Measurements from ENCODE around the gene MKNK2.

Gene MKNK2

GRCh38 chr19:2021453-2022140 lies 29.4 kb downstream of the MKNK2 start:
- no peak for DNase-seq

GRCh38 chr19:2018752-2019151 lies 32.3 kb downstream of the MKNK2 start:
- DNase-seq = no peak

GRCh38 chr19:2016041-2016807 lies 34.8 kb downstream of the MKNK2 start:
- peak; percentile 39 to 59 for DNase-seq

DNA sequence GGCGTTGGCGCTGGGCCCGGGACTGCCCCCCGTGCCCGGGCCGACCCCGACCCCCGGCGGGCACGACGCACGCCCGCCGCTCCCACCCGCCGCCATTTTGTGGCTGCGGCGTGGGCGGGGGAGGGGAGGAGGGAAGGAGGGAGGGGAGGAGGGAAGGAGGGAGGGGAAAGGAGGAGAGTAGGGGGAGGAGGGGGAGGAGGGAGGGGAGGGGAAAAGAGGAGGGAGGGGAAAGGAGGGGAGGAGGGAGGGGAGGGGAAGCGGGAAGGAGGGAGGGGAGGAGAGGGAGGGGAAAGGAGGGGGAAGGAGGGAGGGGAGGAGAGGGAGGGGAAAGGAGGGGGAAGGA lies 35.5 kb downstream of the MKNK2 start, which contains the start of gene BTBD2:
Gene BTBD2, minus strand, starts transcription at position 107 of the 343 bp plus-strand sequence. Its CDS starts 11 bp downstream, at position 96.
- DNase-seq = peak; percentile 14 to 26

DNA sequence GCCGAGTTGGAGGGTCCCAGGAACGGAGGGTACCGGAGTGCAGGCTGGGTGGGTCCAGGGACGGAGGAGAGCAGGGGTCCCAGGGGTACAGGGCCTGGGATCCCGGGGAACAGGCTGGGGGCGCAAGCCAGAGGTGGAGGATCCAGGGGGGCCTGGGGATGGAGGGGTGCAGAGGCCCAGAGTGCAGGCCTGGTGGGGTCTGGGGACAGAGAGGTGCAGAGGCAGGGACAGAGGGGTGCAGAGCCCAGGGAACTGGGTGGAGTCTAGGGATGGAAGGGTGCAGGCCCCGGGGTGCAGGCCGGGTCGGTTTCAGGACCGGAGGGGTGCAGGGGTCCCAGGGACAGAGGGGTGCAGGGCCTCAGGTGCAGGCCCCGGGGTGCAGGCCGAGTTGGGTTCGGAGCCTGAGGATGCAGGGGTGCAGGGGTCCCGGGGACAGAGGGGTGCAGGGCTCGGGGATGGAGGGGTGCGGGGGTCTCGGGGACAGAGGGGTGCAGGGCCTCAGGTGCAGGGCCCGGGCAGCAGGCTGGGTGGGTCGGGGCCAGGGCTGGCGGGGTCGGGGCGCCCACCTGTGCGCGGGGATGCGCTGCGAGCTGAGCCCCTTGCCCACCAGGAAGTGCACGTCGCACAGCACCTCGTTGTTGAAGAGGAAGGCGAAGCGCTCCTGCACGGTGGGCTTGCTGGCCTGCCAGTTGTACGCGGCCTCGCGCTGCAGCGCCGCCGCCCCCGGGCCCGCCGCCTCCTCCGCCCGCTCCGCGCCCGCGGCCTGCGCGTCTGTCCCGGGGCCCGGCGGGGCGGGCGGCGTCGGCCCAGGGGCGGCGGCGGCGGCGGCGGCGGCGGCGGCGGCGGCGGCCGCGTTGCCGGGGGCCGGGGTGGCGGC lies 36.1 kb downstream of the MKNK2 start:
- DNase-seq = no peak

DNA sequence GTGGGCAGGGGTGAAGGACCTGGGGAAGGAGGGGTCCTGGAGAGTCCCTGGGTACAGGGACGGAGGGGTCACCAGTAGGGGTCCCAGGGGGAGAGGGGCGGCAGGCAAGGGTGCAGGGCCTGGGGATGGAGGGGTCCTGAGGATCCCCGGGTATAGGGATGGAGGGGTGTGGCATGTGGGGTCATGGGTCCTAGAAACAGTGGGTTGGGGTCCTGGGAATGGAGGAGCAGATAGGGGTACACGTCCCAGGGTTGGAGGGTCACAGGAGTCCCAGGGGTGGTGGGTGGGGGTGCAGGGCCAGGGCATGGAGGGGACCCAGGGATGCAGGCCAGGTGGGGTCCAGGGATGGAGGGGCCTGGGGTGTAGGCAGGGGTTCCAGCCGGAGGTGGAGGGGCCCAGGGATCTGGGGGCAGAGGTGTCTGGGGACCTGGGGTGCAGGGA lies 36.9 kb downstream of the MKNK2 start:
- no peak for DNase-seq

- no peak for DNase-seq
Measured at GRCh38 chr19:2013683-2013961, 37.4 kb downstream of the MKNK2 start.

DNA sequence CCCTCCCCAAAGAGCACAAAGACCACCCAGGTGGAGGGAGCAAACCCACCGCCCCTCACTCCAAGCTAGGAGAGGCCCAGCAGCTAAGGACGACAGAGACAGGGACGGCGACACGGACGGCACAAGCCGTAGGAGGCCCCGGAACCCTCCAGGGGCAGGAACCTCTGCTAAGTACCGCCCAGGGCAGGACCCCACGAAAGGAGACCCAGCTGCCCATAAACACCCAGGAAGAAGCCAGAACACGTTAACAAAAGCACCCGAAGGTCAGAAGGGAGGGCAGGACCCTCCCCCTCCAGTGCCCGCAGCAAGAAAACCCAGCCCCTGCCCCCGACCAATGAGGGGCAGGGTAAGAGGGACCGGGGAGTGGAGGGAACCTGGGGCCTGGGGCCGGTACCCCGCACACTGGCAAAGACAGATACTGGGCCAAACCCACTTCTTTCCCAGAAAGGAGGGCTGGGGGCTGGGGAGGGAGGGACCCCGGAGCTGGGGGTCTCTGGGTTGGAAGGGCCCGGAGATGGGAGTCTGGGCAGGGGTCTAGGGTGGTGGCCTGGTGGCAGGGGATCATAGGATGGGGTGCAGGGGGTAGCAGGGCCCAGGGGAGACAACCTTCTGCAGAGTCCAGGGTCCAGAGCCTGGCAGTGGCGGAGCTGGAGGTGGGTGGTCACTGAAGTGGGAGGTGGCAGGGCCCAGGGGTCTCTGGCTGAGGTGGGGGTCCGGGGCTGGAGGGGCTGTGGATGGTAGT lies 37.9 kb downstream of the MKNK2 start:
- DNase-seq = no peak

GRCh38 chr19:2011169-2011568 lies 39.9 kb downstream of the MKNK2 start:
- DNase-seq = no peak

GRCh38 chr19:2010135-2010668 lies 40.8 kb downstream of the MKNK2 start:
- DNase-seq = no peak

GRCh38 chr19:2003874-2004273 lies 47.2 kb downstream of the MKNK2 start:
- no peak for DNase-seq

GRCh38 chr19:1999856-2000515 lies 51.1 kb downstream of the MKNK2 start:
- no peak for DNase-seq

GRCh38 chr19:1998712-1999708 lies 52.0 kb downstream of the MKNK2 start:
- no peak for DNase-seq

- DNase-seq = no peak
Measured at GRCh38 chr19:1997353-1998233, 53.5 kb downstream of the MKNK2 start.

DNA sequence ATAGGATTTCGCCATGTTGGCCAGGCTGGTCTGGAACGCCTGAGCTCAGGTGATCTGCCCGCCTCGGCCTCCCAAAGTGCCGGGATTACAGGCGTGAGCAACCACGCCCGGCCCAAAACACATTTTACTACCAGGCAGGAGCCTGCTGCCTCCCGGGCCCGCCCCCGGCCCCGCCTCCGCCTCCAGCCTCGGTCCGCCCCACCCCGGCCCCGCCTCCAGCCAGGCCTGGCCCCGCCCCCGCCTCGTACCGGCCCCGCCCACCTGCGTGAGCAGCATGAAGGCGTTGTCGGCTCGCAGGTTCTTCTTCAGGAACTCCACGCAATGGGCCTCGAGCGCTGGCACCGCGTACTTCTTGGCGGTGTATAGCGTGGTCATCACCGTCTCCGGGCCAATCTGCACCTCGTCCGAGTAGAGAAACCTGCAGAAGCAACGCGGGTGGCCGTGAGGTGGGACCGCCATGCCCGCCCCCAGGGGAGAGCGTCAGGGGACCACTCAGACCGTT lies 58.2 kb downstream of the MKNK2 start:
- DNase-seq = no peak

DNA sequence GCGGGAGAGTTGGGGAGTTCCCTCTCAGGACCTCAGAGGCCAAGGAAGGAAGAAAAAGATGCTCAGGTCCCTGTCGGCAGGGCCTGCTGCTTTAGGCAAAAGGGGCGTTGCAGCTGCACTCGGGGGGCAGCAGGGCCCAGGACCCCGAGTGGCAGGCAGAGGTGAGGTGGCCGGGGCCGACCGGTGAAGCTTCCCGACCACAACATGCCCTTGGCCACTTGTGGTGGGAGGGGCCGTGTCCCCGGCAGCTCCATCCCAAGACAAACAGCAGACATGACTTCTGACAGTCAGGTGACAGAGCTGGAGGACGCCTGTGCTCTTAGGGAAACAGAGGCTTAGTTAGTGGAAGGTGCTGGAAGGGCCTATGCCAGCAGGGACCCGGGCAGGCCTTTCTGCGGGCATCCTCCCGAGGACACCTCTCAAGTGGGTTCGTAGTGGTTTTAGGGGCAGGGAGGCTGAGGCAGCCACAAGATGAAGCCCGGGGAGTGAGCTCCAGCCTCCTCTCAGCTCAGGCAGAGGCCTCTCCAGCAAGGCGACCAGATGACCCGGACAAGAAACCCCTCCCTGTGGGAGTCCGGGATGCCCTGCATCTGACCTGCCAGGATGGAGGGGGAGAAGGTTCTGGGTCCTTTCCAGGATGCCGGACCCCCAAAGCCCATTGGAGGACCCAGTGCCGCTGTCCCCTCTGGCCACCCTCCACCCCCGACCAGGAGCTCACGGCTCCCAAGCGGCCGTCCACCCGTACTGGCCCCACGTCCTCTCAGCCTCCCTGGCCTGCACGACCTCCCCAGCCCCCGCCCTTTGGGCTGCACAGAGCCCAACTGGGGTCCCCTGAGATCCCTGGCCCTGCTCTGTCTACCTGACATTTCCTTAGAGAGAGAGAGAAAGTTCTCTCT lies 59.8 kb downstream of the MKNK2 start:
- DNase-seq = no peak

DNA sequence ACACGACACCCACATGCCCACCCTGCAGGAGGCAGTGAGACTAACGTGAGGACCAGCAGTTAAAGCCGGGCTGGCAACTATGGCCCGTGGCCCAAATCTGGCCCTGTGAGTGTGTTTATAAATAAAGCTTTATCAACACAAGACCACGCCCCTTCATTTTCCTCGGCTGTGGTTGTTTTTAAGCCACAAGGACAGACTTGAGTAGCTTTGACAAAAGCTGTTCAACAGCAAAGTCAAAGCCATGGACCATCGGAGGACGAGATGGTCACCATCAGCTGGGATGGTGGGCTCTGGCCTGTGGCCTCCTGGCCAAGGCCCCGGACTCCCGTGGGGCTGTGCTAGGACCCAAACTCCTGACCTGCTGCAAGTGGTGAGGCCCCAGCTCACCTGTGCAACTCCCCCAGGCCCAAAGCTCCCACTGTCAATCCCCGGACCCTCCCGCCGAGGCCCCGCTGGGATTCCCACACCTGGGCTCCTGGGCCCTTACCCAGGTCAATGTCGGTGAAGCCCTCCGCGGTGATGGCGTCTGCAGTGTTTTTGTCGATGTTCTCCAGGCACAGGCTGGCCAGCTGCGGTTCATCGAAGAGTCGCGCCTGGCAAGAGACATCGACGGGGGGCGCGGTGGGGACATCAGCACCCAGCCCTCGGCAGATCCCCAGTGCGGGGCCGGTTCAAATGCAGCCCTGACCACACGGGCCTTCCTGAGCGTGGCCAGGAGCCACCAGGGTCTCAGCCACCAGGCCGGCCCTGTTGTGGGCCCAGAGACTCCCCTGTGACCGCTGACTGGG lies 60.6 kb downstream of the MKNK2 start:
- DNase-seq = no peak

Data from NCI-H187 (cell line).